Endothelial cell of umbilical vein (primary cell): ENCODE data around the gene RAB11FIP3.

Source experiments
- CTCF ChIP-seq, 2 donors: IDR thresholded peaks; 1 replicate in 1 of 2; 2 replicates in 1 of 2; pipeline ENCODE4 v1.5.1; 2011; ENCODE audit warnings: low read length in 2 of 2, mild to moderate bottlenecking in 2 of 2, moderate library complexity in 2 of 2, control low read depth in 1 of 2, inconsistent platforms in 1 of 2, low read depth in 1 of 2; ENCODE audit not compliant: insufficient read depth in 1 of 2; ENCODE audit errors: extremely low read depth in 1 of 2
- EZH2 ChIP-seq: IDR thresholded peaks from 2 replicates; pipeline ENCODE4 v1.6.1; 2012; ENCODE audit warnings: borderline replicate concordance, low read depth, mild to moderate bottlenecking, moderate library complexity, low read length, inconsistent platforms; ENCODE audit not compliant: severe bottlenecking
- FOS ChIP-seq: IDR thresholded peaks from 2 replicates; pipeline ENCODE4 v1.6.1; 2011; ENCODE audit warnings: mild to moderate bottlenecking, low read length, moderate library complexity, borderline replicate concordance; ENCODE audit not compliant: insufficient read depth
- GATA2 ChIP-seq: IDR thresholded peaks from 2 replicates; pipeline ENCODE4 v1.7.0; 2011; ENCODE audit warnings: low read depth, mild to moderate bottlenecking, moderate library complexity, mixed read lengths, low read length; ENCODE audit not compliant: insufficient read length, insufficient read depth
- POLR2A ChIP-seq: IDR thresholded peaks from 2 replicates; pipeline ENCODE4 v1.6.1; 2012; ENCODE audit warnings: low read depth, mild to moderate bottlenecking, control low read depth, low read length
- POLR2AphosphoS5 ChIP-seq: IDR thresholded peaks from 2 replicates; pipeline ENCODE4 v1.6.1; 2012; ENCODE audit warnings: low read depth, mild to moderate bottlenecking, control low read depth, low read length, moderate library complexity; ENCODE audit not compliant: insufficient read depth

GRCh38 chr16:396199-396598 is 29.2 kb upstream of the RAB11FIP3 start:
- no peak for TF ChIP-seq GATA2
- no peak for TF ChIP-seq POLR2AphosphoS5
- no peak for TF ChIP-seq CTCF (IDR thresholded peaks at IDR 0.05; ENCODE audit: extremely low read depth in 1 of 2, insufficient read depth in 1 of 2, low read depth in 1 of 2, low read length in 2 of 2)
- no peak for TF ChIP-seq POLR2A
- TF ChIP-seq FOS = no peak
- TF ChIP-seq EZH2 = no peak
